Activated CD4-positive, alpha-beta T cell treated with anti-CD3 and anti-CD28 coated beads for 1 hour (primary cell): ENCODE data around the gene ZNF683.
A peak's percentile ranks its signal among the peaks of the same experiment; 100 is the strongest.
"Not testable (repeated sequence)": the region's sequence is repeated elsewhere in the genome, so short reads cannot be mapped to it uniquely, and the experiment has no call there.

Source experiments
- DNase-seq: peaks from one replicate; pipeline ENCODE4 v3.0.0-alpha.2; 2020

ZNF683 gene

DNA sequence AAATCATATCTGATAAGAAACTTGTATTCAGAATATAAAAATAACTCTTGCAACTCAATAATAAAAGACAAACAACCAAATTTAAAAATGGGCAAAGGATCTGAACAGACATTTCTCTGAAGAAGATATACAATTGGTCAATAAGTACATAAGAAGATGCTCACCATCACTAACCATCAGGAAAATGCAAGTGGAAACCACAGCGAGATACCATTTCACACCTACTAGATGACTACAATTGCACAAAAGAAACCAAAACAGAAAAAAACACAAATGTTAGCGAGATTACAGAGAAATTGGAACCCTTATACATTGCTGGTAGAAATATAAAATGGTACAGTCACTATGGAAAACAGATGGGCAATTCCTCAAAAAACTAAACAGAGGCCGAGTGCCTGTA, 11.5 kb upstream of the ZNF683 start:
- no peak for DNase-seq

DNA sequence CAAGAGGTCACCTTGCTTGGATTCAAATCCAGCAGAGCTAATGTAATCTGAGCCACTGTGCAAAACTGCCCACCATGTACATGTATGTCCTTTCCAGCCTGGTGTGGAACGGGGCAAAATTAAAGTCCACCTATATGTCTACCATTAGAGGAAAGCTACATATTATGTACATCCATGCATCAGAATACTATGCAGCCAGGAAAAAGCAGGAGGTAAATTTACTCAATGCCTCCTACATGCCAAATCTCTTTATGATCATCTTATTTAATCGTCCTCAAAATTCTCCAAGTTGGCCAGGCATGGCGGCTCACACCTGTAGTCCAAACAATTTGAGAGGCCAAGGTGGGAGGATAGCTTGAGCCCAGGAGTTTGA, 6.3 kb upstream of the ZNF683 start:
- DNase-seq: no peak

DNA sequence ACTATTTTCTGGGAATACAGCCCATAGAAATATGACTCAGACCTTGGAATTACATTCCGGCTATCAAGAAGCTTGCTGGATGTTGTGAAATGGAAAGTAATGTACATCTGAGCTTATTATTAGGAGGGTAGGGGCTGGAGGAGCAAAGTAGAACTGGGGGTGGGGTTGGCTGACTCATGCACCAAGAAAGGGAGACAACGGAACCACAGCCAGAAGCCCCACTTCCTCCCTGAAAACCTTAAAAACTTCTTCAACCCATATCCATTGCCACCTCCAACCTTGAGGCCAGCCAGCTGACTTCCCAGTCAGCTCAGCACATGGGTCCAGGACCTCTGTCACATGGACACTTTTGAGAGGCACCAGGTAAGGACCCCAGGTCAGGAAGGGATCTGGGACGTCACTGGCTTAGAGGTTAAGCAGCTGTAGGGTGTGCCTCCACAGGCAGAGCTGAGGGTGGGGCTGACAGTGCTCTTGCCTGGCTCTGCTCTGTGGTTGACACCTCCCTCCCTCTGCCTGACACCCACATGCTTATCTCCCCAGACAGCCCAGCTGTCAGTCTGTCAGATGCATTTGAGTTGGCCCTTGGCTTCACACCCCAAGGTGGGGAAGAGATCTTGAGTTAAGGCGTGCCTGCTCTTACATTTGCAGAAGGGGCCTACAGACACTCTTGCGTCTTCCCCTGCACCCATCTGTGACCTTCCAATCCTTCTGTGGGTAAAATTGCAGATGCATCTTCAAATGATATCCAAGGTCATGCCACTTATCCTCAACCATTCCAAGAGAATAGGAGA, 5.7 kb upstream of the ZNF683 start:
- DNase-seq: peak; percentile 62

DNA sequence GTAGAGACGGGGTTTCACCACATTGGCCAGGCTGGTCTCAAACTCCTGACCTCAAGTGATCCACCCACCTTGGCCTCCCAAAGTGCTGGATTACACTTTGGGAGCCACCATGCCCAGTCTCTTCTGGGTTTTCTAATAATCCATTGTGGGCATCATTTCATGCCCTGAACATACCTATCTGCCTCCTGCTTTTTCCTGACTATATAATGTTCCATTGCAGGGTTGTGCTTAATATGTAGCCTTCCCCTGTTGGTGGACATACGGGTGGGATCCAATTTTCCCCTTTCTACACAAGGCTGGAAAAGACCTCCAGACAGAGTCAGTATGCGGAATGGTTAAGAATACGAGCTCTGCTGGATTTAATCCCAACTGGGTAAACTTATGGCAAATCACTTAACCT, 3.5 kb upstream of the ZNF683 start:
- DNase-seq: no peak

DNA sequence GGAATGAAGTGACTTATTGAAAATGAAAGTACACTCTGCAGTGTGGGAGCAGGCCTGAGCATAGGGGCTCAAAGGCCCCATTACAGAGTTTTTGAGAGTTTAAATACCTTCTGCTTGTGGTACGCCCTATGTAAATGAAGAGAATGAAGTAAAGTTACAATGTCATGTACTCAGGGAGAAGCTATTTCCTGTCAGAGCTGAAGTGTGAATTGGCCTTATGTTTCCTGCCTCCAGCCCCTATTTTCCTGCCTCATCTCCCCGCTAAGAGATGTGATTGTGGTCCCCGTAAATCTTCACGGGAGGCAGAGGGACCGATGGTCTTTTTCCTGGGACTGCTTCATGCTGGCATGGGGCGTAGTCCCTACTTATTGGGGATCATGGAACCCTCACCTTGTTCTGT, 2.5 kb upstream of the ZNF683 start:
- DNase-seq: no peak

DNA sequence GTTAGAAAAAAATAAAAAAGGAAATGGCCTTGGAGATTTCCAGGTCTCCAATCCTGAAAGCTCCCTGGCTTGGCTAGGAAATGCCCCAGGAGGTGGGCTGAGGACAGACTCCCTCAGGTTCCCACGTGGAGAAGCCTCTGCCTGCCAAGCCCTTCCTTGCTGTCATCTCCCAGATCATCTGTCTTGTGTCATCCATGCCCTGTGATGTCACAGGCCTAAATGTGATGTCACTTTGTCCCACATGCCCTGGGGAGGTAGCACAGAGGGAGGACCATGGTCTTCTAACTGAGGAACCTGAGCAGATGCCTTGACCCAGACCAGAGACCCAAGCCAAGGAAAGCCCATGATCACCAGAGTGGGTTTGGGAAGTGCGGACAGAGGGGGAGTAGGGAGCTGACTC, 1.8 kb upstream of the ZNF683 start:
- DNase-seq: not testable (repeated sequence)

DNA sequence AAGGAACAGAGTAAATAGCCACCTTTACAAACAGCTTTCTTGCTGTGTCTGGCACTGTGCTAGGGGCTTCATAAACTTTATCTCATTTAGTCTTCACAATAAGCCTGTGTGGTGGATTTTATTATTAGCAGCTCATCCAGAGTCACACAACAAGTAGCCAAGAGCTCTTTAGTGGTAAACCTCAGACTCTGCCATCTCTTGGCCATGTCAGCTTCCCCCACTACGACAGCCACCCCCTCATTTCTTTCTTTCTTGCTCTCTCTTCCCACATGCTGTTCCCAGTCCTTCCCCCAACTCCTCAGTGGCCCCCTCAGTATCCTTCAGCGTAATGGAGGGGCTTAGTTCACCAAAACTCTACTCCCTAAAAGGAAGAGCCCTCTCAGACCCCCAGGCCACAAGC, 1.2 kb upstream of the ZNF683 start:
- no peak for DNase-seq

DNA sequence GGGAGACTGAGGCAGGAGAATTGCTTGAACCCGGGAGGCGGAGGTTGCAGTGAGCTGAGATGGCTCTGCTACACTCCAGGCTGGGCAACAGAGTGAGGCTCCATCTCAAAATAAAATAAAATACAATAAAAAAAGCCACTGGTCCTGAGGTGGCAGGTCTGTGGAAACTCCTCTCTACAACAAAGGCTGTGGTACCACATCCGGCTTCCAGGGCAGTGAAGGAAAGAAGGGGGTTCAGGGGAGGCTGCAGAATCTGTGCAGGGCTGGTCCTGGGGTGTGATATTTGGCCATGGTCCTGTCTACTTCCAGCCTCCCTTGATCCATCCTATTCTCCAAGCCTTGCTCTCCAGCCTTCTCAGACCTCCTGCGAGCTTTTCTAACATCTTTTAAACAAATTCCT, 731 bp upstream of the ZNF683 start:
- DNase-seq: no peak

DNA sequence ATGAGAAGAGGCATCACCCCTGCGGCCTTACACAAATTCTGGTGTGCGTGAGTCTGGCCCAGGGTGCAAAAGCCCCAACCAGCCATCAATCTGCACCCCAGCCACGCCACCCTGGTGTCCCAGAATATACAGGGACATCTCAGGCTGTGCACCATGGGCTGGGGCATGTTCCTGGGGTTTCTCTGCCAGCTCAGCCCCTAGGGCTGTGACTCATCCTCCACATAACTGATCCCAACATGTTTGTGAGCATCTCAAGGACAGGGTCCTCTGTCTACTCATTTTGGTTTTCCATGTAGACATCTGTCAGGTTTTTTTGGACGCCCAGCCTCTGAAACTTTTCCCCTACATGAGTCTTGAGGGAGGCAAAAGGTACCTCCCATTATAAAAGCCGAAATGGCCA, 511 bp downstream of the ZNF683 start:
- no peak for DNase-seq

DNA sequence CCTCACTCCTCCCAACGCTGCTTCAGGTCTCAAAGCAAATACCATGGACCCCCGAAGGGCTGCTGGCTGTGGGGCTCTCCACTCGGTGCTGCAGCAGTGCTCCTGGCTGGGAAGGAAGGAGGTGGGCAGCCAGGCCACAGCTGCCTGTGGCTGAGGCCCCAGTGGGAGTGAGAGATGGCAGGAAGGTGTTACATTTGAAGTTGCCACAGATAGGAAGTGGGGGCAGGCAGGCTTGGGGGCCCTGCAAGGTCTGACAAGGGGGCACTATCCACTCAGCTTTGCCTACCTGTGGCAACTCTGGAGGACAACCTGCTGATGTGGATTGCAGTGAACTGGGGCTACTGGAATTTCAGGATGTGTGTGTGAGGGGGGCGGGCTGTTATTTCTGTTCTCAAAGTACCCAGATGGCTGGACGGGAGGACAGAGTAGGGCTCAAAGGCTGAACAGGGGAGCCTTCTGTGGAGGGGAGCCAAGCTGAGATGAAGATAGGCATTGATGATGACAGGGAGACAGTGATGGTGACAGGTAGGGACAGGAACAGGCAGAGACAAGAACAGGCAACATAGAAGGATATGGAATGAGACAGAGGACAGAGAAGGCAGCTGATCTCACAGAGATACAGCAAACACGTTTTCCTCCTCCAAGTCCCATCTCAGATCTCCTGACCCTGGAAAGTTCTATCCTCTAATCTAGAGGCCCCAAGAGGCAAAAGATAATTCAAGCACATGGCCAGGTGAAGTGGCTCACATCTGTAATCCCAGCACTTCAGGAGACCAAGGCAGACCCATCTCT, 1.8 kb downstream of the ZNF683 start:
- no peak for DNase-seq

DNA sequence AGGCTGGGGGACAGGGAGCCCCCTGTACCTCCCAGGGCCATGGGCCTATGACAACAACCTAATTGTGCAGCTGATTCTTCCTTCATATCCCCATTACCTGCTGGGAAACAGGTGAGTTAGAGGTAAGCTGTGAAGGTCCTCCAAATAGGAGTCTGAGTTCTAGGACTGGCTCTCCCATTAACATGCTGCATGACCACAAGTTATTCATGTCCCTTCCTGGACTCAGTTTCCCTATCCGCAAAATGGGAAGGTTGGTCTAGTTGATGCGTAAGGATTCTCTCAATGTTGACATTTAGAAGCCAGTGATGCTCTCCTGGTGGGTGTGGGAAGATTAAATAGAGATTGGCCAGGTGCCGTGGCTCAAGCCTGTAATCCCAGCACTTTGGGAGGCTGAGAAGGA, 4.1 kb downstream of the ZNF683 start:
- DNase-seq: no peak

DNA sequence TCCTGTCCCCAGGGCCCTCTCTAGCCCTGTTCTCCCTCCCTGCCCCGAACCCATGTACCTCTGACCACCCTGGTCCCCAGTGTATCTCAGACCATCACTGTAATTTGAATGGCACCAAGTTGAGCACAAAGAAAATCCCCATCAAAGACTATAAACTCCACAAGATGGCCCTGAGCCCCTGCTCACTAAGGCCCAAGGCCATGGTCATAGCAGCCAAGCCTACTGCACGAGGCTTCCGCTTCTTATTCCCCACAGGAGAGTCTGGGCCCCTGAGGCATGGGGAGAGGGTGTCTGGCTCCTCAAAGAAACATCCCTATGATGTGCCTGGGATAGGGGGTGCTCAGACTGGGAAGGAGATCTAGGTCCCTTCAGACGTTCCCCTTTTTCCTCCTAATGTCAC, 4.5 kb downstream of the ZNF683 start:
- DNase-seq: no peak

DNA sequence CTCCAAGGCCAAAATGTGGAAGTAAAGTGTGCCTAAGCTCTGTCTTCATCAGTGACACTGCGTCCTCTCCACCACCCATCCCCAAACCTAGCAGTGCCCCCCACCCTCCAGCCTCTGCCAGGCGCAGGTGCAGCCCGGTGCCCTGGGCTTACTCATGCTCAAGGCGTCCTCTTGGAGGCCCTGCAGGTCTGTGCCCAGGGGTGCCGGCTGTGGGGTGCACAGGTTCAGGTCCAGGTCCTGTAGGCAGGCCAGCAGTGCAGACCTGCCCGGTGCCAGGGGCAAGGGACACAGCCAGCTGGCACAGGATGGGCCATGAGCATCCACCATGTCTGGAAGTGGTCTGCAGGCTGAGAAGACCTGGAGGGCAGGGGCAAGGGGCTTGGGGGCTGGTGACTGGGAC, 5.1 kb downstream of the ZNF683 start:
- no peak for DNase-seq

DNA sequence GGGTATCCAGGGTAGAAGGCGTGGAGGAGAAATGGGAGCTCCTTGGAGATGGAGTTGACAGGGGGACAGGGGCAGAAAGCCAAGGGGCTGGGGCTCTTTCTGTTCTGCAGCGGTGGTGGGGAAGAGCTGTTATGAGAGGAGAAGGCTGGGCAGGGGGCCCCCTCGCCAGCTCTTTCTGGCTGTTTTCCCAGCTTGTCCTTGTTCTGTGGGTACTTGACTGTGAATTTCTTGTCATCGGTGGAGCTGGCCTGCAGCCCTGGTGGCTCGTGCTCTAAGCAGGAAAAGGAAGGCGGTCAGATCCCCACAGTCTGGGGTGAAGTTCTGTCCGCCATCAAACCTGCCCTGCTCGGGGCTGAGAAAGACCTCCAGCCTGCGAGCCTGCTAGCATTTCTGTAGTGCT, 7.6 kb downstream of the ZNF683 start:
- no peak for DNase-seq

DNA sequence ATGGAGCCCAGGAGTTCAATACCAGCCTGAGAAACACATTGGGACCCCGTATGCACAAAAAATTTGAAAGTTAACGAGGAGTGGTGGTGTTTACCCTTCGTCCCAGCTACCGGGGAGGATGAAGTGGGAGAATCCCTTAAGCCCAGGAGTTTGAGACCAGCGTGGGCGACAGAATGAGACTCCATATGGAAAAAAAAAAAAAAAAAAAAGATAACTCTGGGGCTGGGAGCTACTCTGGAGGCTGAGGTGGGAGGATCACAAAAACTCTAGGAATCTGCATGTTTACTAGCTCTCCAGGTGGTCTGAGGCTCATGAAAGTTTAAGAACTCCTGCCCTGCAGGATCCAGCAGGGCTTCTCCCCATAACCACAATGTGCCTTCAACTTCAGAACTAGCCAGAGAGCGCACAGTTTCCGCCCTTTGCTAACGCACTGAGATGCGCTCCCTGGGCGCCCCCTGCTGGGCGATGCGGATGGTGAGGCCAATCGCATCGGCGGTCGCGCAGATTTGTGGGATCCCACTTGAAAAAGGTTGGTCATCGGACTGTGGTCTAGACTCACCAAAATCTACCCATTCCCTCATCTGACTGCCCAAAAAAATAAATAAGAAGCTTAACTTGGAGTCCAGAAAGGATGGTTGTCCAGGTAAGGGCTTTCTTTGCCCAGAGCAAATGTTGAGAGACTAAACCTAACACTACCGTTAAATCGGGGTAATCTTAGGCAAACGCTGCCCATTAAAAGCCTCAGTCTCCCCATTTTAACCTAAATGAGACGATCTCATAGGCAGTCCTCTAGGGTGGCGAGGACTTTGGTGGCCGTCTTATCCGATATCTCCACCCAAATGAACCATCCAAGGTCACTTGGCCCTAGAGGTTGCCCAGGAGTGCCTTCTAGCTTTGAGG, 8.8 kb downstream of the ZNF683 start:
- peak; percentile 75 for DNase-seq

DNA sequence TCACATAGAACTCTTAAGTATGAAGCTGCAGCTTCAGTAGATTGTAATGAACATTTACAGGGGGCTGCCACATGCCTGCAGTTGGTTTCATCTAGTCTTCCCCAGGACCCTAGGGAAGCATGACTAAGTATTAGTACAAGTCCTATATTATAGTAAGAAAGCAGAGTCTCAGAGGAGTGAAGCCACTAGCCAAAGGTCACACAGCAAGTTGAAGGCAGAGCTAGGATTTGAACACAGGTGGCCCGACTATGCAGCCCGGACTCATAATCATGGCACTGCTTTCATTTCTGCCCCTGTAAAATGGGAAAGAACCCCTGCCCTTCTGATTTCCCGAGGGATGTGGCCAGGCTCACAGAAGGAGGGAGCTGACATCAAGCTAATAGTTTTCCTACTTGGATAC, 10.2 kb downstream of the ZNF683 start:
- DNase-seq: no peak

DNA sequence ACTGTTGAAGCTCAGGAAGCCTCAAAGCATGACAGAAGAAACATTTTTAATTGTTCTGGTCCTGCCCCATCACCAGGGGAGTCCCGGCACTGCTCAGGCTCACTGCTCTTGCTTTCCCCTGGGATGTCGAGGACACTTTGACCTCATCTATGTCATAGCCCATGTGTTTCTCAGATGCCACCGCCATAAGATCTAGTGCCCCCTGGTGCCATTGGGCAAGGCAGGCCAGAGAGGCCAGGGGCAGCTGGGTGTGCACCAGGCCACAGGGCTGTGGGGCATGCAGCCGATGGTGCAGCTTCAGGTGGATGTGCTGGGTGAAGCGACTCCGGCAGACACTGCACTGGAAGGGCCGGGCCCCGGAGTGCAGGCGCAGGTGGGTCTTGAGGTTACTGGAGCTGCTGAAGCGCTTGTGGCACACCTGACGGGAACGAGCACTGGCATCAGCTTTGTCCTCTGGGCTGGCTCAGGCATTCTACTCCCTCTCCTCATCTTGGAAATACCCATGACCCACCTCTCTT, 10.9 kb downstream of the ZNF683 start:
- DNase-seq: no peak

DNA sequence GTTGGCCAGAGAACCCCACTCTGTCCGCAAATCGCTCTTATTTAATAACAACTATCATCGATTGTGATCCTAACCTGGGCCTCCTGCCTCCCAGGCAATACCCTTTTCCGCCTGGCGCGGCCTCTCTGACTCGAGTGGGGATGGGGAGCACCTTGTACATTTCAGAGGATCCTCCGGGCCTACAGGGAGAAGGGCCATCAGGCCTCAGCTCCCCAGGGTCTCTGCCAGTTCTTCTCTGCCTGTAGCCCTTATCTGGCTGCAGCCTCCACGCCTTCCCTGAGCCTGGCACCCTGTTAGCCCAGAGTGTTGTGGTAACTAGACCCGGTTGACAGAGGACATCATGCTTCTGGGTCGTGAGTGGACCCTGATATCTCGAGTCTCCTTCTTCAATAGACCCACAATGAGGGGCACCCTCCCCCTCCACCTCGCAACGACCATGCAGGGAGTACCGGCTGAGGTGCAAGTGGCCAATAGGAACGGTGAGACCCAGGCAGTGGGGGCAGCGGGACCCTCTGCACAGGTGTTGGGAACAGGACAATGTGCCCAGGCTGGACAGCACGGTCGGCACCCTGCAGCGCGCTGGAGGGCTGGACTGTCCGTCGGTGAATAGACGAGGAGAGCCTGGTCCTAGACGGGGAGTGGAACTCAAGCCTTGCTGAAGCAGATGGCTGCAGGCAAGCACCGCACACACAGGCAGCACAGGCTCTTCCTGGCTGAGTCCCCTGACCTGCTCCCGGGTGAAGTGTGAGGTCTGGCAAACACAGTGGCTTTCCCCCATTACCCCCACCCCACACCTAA, 11.5 kb downstream of the ZNF683 start:
- DNase-seq: no peak

DNA sequence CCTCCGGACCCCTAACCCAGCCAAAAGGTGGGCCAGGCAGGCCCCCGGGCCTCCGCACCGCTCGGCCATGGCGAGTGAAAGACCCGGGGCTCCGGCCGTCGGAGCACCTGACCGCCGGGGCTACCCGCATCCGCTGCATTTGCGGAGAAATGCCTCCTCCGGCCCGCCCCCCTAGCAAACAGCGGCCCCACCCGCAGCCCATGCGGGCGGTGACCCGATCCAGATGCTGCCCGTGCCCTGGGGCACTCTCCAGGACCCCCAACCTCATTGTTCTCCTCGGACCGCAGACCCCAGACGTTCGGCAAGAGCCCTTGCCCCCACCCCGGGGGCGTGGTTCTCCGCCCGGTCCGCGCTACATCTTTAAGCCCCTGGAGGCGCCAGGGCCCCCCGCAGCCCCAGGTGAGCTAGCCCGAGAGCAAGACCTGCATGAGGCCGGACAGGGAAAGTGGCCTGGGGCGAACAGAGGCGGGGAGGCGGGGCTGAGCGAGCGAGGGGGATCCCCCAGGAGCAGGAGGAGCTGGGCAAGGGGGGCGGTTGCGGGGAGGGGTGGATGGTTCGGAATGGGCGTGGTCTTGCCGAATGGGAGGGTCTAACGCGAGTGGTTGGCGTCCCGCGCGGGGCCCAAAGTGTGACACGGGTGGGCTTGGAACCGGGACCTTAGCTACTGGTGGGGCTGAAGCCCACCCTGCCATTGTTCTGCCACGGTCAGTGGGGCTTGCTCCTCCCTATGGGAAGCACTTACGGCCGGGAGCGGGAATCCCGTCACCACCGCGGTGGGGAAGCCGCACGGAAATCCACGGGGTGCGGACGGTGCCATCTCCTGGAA, 12.4 kb downstream of the ZNF683 start:
- peak; percentile 23 for DNase-seq

DNA sequence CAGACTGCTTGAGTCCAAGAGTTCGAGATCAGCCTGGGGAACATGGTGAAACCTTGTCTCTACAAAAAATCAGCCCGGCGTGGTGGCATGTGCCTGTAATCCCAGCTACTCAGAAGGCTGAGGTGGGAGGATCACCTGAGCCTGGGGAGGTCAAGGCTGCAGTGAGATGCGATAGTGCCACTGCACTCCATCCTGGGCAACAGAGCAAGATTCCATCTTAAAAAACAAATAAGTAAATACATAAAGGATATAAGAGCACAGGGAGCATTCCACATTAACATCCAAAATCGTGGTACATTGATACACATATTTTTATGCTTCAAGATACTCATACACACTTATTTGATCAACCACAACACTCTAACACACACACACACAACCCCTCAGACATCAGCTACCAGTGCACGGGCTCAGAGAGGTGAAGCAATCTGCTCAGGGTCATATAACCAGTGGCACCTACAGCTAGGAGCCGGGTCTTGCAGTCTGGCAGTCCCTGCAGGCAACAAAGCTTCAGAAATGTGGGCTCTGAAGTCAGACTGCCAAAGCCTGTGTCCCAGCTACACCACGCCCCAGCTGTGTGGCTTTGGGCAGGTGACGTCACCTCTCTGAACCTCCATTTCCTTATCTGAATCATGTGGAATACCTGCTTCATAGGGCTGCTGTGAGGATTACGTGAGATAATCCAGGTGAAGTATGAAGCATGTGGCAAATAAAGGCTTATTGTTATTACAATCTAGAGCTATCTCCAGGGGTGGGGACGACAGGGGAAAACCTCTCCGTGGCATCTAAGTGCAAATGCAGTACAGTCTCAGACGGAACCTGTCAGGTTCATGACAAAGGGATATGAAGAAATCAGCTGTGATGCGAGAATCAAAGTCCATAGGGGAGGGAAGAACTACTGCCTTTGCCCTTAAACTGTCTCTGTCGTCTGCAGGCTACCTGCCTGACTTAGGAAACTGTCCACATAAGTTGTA, 13.9 kb downstream of the ZNF683 start:
- peak; percentile 62 for DNase-seq
